Dendritic cell treated with granulocyte-macrophage colony-stimulating factor and Interleukin-4, amounts not matched to agents 40 ng/mL and 50 ng/mL, for 4 days (primary cell): ENCODE results near the gene MED6.
A peak's percentile ranks its signal among the peaks of the same experiment; 100 is the strongest.

ENCODE experiments used
- H3K27ac Mint-ChIP-seq: one replicate; pipeline ENCODE4 v1.8.0; 2022; ENCODE audit warnings: mild to moderate bottlenecking, mixed read lengths
- H3K27me3 Mint-ChIP-seq: one replicate; pipeline ENCODE4 v1.8.0; 2022; ENCODE audit warnings: mild to moderate bottlenecking, mixed read lengths
- H3K36me3 Mint-ChIP-seq: one replicate; pipeline ENCODE4 v1.8.0; 2022; ENCODE audit warnings: low read depth, mixed read lengths
- H3K4me1 Mint-ChIP-seq: one replicate; pipeline ENCODE4 v1.8.0; 2022; ENCODE audit warnings: low read depth, mixed read lengths
- H3K4me3 Mint-ChIP-seq: one replicate; pipeline ENCODE4 v1.8.0; 2022; ENCODE audit warnings: mild to moderate bottlenecking, moderate library complexity, mixed read lengths
- H3K9me3 Mint-ChIP-seq: one replicate; pipeline ENCODE4 v1.8.0; 2022; ENCODE audit warnings: mixed read lengths
- intact Hi-C: fragments of 100-400 bp; cut with micrococcal nuclease; formaldehyde crosslinking; loops from one replicate; pipeline ENCODE4 v1.15.0; 2022

MED6 gene

GRCh38 chr14:70600382-70601157 is at the start of gene MED6:
Gene MED6, minus strand, starts transcription at chr14:70600655. Its CDS starts 18 bp downstream, at chr14:70600637.
- Mint-ChIP-seq H3K27me3 (peaks cover 16% of the 10 kb centered on the region), H3K4me3 (peak within 1 kb of the TSS; percentile 93), H3K36me3 (peaks cover 18% of the 10 kb centered on the region), H3K9me3 (no peaks in the 10 kb centered on the region), H3K4me1 (peaks cover 16% of the 10 kb centered on the region), H3K27ac (peak within 1 kb of the TSS; percentile 97)
- intact Hi-C loops = loop anchor here (5.0 kb wide), 1 partner anchor 243 kb away; the partner anchor contains the start of gene COX16

GRCh38 chr14:70649803-70650202 is 49.3 kb upstream of the MED6 start:
- H3K27me3 Mint-ChIP-seq = no peaks in the 10 kb centered on the region
- intact Hi-C loops = no loop called here
- H3K36me3 Mint-ChIP-seq = peaks cover 10% of the 10 kb centered on the region
- peak overlapping the region; percentile 16 for H3K27ac Mint-ChIP-seq
- no peaks in the 10 kb centered on the region for H3K9me3 Mint-ChIP-seq
- peaks cover 38% of the 10 kb centered on the region for H3K4me1 Mint-ChIP-seq
- H3K4me3 Mint-ChIP-seq = no peak overlapping the region

- Mint-ChIP-seq H3K9me3 (no peaks in the 10 kb centered on the region), H3K27me3 (peaks cover 3% of the 10 kb centered on the region), H3K36me3 (peaks cover 10% of the 10 kb centered on the region), H3K4me1 (peaks cover 34% of the 10 kb centered on the region), H3K27ac (no peak overlapping the region), H3K4me3 (no peak overlapping the region)
- intact Hi-C loops = no loop called here
Observed at GRCh38 chr14:70648346-70648745, 47.9 kb upstream of the MED6 start.

GRCh38 chr14:70646705-70647104 is 46.2 kb upstream of the MED6 start:
- intact Hi-C loops = no loop called here
- Mint-ChIP-seq H3K4me3 (no peak overlapping the region), H3K9me3 (no peaks in the 10 kb centered on the region), H3K36me3 (peaks cover 5% of the 10 kb centered on the region), H3K4me1 (peaks cover 35% of the 10 kb centered on the region), H3K27ac (no peak overlapping the region), H3K27me3 (peaks cover 13% of the 10 kb centered on the region)

- peaks cover 41% of the 10 kb centered on the region for H3K4me1 Mint-ChIP-seq
- H3K9me3 Mint-ChIP-seq = no peaks in the 10 kb centered on the region
- peaks cover 21% of the 10 kb centered on the region for H3K27me3 Mint-ChIP-seq
- H3K36me3 Mint-ChIP-seq = peaks cover 5% of the 10 kb centered on the region
- no peak overlapping the region for H3K4me3 Mint-ChIP-seq
- no peak overlapping the region for H3K27ac Mint-ChIP-seq
- intact Hi-C loops = no loop called here
Observed at GRCh38 chr14:70645892-70646291, 45.4 kb upstream of the MED6 start.

- Mint-ChIP-seq H3K4me3 (no peak overlapping the region), H3K27ac (no peak overlapping the region), H3K9me3 (no peaks in the 10 kb centered on the region), H3K36me3 (peaks cover 5% of the 10 kb centered on the region), H3K4me1 (peaks cover 36% of the 10 kb centered on the region), H3K27me3 (peaks cover 32% of the 10 kb centered on the region)
- intact Hi-C loops = loop anchor here (5.0 kb wide), 2 partner anchors 48 to 68 kb away; no protein-coding TSS in a partner anchor
Observed at GRCh38 chr14:70643967-70644366, 43.5 kb upstream of the MED6 start.

GRCh38 chr14:70642303-70643235 is 42.1 kb upstream of the MED6 start:
- intact Hi-C loops = loop anchor here (5.0 kb wide), 2 partner anchors 50 to 70 kb away; no protein-coding TSS in a partner anchor
- peak overlapping the region; percentile 80 for H3K4me3 Mint-ChIP-seq
- H3K4me1 Mint-ChIP-seq = peaks cover 36% of the 10 kb centered on the region
- H3K27me3 Mint-ChIP-seq = peaks cover 41% of the 10 kb centered on the region
- peaks cover 5% of the 10 kb centered on the region for H3K36me3 Mint-ChIP-seq
- peak overlapping the region; percentile 79 for H3K27ac Mint-ChIP-seq
- H3K9me3 Mint-ChIP-seq = no peaks in the 10 kb centered on the region

GRCh38 chr14:70641548-70642302 is 41.3 kb upstream of the MED6 start, which contains the start of gene TTC9:
Gene TTC9, plus strand, starts transcription at chr14:70641916. Its CDS starts 214 bp downstream, at chr14:70642130.
- peaks cover 40% of the 10 kb centered on the region for H3K4me1 Mint-ChIP-seq
- intact Hi-C loops = loop anchor here (5.0 kb wide), 2 partner anchors 51 to 71 kb away; no protein-coding TSS in a partner anchor
- peak within 1 kb of the TSS; percentile 80 for H3K4me3 Mint-ChIP-seq
- H3K9me3 Mint-ChIP-seq = no peaks in the 10 kb centered on the region
- H3K27me3 Mint-ChIP-seq = peaks cover 42% of the 10 kb centered on the region
- H3K27ac Mint-ChIP-seq = peak within 1 kb of the TSS; percentile 79
- H3K36me3 Mint-ChIP-seq = peaks cover 5% of the 10 kb centered on the region

GRCh38 chr14:70640938-70641547 is 40.6 kb upstream of the MED6 start:
- H3K9me3 Mint-ChIP-seq = peaks cover 6% of the 10 kb centered on the region
- intact Hi-C loops = loop anchor here (5.0 kb wide), 2 partner anchors 51 to 71 kb away; no protein-coding TSS in a partner anchor
- peaks cover 42% of the 10 kb centered on the region for H3K27me3 Mint-ChIP-seq
- peak overlapping the region; percentile 80 for H3K4me3 Mint-ChIP-seq
- peak overlapping the region; percentile 73 for H3K27ac Mint-ChIP-seq
- peaks cover 46% of the 10 kb centered on the region for H3K4me1 Mint-ChIP-seq
- peaks cover 5% of the 10 kb centered on the region for H3K36me3 Mint-ChIP-seq

GRCh38 chr14:70638416-70638815 is 38.0 kb upstream of the MED6 start:
- intact Hi-C loops = no loop called here

GRCh38 chr14:70635971-70636595 is 35.6 kb upstream of the MED6 start:
- intact Hi-C loops = no loop called here

More at GRCh38 chr14:70638416-70638815, 38.0 kb upstream of the MED6 start:
- peaks cover 42% of the 10 kb centered on the region for H3K27me3 Mint-ChIP-seq
- H3K36me3 Mint-ChIP-seq = peaks cover 5% of the 10 kb centered on the region
- peaks cover 39% of the 10 kb centered on the region for H3K4me1 Mint-ChIP-seq
- peaks cover 15% of the 10 kb centered on the region for H3K9me3 Mint-ChIP-seq
- H3K4me3 Mint-ChIP-seq = no peak overlapping the region
- no peak overlapping the region for H3K27ac Mint-ChIP-seq

GRCh38 chr14:70631948-70632347 is 31.5 kb upstream of the MED6 start:
- peaks cover 4% of the 10 kb centered on the region for H3K27me3 Mint-ChIP-seq
- no peak overlapping the region for H3K4me3 Mint-ChIP-seq
- peaks cover 25% of the 10 kb centered on the region for H3K9me3 Mint-ChIP-seq
- intact Hi-C loops = no loop called here
- H3K36me3 Mint-ChIP-seq = no peaks in the 10 kb centered on the region
- peaks cover 7% of the 10 kb centered on the region for H3K4me1 Mint-ChIP-seq
- no peak overlapping the region for H3K27ac Mint-ChIP-seq

More at GRCh38 chr14:70635971-70636595, 35.6 kb upstream of the MED6 start:
- peaks cover 15% of the 10 kb centered on the region for H3K9me3 Mint-ChIP-seq
- peaks cover 27% of the 10 kb centered on the region for H3K27me3 Mint-ChIP-seq
- no peaks in the 10 kb centered on the region for H3K36me3 Mint-ChIP-seq
- peaks cover 24% of the 10 kb centered on the region for H3K4me1 Mint-ChIP-seq
- no peak overlapping the region for H3K4me3 Mint-ChIP-seq
- H3K27ac Mint-ChIP-seq = peak overlapping the region; percentile 16
